Osteocyte (in vitro differentiated cells): ENCODE results near the gene METTL25B. TPM values are rescaled to one million over a fixed set of nuclear protein-coding genes. Genes with fewer than 3 reads are reported as not detected.

Experiments
- DNase-seq: peaks from one replicate; pipeline ENCODE4 v3.0.0; 2021; ENCODE audit warnings: mixed read lengths; ENCODE audit not compliant: unreplicated experiment; ENCODE audit errors: extremely low spot score
- H3K27ac Mint-ChIP-seq: one replicate; pipeline ENCODE4 v1.8.0; 2021; ENCODE audit warnings: mild to moderate bottlenecking, mixed read lengths; ENCODE audit not compliant: unreplicated experiment
- H3K27me3 Mint-ChIP-seq: one replicate; pipeline ENCODE4 v1.8.0; 2021; ENCODE audit warnings: mixed read lengths; ENCODE audit not compliant: unreplicated experiment
- H3K36me3 Mint-ChIP-seq: one replicate; pipeline ENCODE4 v1.8.0; 2021; ENCODE audit warnings: mixed read lengths; ENCODE audit not compliant: unreplicated experiment
- H3K4me1 Mint-ChIP-seq: one replicate; pipeline ENCODE4 v1.8.0; 2021; ENCODE audit warnings: mixed read lengths; ENCODE audit not compliant: unreplicated experiment
- H3K4me3 Mint-ChIP-seq: one replicate; pipeline ENCODE4 v1.8.0; 2021; ENCODE audit warnings: mild to moderate bottlenecking, moderate library complexity, mixed read lengths; ENCODE audit not compliant: unreplicated experiment
- H3K9me3 Mint-ChIP-seq: one replicate; pipeline ENCODE4 v1.8.0; 2021; ENCODE audit warnings: mixed read lengths; ENCODE audit not compliant: unreplicated experiment
- total RNA-seq: library from RNA; stranded (reverse); gene quantifications from 2 replicates; pipeline ENCODE4 v1.2.1, GENCODE V29; 2021
- TF ChIP-seq, protein P1 (sequence below): fragments of 200-600 bp; sonication (generic); IDR thresholded peaks from 2 replicates; pipeline ENCODE4 v1.5.0; 2021; ENCODE audit warnings: antibody characterized with exemption, mild to moderate bottlenecking, moderate library complexity

Gene METTL25B
- total RNA-seq, 1 donor from 2014 or later: 21.3 TPM

DNA sequence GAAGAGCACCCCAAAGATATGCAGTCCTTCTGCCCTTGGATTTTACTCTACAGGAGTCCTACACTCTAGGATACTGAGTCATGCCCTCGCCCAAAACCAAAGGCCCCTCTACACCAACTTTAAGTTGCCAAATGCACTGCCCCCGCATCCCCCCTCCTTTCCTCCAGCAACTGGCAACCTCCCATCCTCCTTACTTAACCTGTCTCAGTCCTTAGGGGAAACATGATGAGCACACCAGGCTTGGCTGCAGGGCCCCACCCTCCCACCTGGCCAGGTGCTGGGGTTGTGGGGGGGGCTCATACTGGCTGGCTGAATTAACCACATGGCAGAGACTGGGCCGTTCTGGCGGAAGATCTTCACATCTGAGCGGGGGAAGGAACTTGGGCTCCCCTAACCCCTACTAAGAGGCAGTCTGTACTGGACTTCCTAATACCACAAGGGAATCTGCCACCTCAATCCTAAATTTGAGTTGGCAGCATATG lies 22.0 kb downstream of the METTL25B start:
- H3K27me3 Mint-ChIP-seq: no peaks in the 10 kb centered on the region

DNA sequence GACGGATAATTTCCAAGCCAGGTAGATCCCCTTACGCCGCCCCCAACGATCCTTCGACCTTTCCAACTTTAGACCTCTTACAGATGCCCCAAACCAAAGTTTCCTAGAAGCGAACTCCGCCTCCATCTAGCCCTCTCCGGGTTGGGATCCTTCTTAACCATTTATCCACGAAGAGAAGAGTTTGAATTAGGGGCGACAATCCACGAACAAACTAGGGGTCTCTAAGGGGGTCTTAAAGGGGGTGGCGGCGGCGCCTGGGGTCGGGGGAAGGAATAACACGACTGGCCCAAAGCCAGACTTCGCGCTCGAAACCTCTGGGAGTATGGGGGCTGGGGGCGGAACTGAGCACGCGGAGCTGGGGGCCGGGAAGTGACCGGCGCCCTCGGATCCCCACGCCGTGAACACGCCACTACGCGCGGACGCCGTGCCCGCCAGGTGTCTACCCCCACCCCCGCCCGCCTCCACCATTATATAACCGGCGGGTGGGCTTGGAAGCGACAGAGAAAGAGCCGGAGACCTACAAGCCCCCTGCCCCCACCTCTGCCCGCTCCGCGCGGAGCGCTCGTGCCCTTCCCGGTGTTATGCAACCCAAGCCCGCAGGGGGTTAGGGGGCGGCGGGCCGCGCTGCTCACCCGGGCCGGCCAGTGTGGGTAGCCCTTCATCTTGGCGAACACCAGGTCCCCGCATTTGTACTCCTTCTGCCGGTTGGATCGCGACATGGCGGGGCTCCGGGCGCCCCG lies 22.6 kb downstream of the METTL25B start:
- no peak for DNase-seq
- peaks cover 3% of the 10 kb centered on the region for H3K36me3 Mint-ChIP-seq
- peaks cover 61% of the 10 kb centered on the region for H3K4me1 Mint-ChIP-seq
- H3K27ac Mint-ChIP-seq: peak overlapping the region; percentile 100
- no peaks in the 10 kb centered on the region for H3K27me3 Mint-ChIP-seq
- TF ChIP-seq, protein P1, sequence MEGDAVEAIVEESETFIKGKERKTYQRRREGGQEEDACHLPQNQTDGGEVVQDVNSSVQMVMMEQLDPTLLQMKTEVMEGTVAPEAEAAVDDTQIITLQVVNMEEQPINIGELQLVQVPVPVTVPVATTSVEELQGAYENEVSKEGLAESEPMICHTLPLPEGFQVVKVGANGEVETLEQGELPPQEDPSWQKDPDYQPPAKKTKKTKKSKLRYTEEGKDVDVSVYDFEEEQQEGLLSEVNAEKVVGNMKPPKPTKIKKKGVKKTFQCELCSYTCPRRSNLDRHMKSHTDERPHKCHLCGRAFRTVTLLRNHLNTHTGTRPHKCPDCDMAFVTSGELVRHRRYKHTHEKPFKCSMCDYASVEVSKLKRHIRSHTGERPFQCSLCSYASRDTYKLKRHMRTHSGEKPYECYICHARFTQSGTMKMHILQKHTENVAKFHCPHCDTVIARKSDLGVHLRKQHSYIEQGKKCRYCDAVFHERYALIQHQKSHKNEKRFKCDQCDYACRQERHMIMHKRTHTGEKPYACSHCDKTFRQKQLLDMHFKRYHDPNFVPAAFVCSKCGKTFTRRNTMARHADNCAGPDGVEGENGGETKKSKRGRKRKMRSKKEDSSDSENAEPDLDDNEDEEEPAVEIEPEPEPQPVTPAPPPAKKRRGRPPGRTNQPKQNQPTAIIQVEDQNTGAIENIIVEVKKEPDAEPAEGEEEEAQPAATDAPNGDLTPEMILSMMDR: peak; percentile 4
- H3K9me3 Mint-ChIP-seq: no peaks in the 10 kb centered on the region
- peak overlapping the region; percentile 88 for H3K4me3 Mint-ChIP-seq

More for the DNA sequence above, 22.0 kb downstream of the METTL25B start:
- peak overlapping the region; percentile 100 for H3K27ac Mint-ChIP-seq
- H3K4me1 Mint-ChIP-seq: peaks cover 66% of the 10 kb centered on the region
- TF ChIP-seq, protein P1: no peak
- peaks cover 3% of the 10 kb centered on the region for H3K36me3 Mint-ChIP-seq
- H3K4me3 Mint-ChIP-seq: peak overlapping the region; percentile 88
- H3K9me3 Mint-ChIP-seq: no peaks in the 10 kb centered on the region
- DNase-seq: no peak

DNA sequence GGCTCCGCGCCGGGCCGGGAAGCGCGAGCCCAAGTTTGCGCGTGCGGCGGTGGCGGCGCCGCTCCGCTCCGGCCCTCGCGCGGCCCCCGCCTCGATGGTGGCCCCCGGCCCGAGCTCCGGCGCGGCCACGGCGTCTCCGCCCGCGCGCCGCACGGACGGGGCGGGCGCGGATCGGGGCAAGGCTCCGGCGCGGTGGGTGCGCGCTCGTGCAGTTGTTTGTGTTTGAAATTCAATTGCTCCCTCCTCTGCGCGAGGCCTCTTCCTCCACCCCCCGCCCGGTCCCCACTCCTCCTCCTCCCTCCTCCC lies 23.1 kb downstream of the METTL25B start, which contains the start of gene HDGF:
HDGF (minus strand) TSS at position 225 of the 306 bp plus-strand sequence. CDS start 246 bp downstream, outside the sequence.
- H3K27me3 Mint-ChIP-seq: no peaks in the 10 kb centered on the region
- peak within 1 kb of the TSS; percentile 100 for H3K27ac Mint-ChIP-seq
- H3K4me3 Mint-ChIP-seq: peak within 1 kb of the TSS; percentile 93
- TF ChIP-seq, protein P1: no peak
- peaks cover 1% of the 10 kb centered on the region for H3K36me3 Mint-ChIP-seq
- no peak for DNase-seq
- H3K9me3 Mint-ChIP-seq: no peaks in the 10 kb centered on the region
- H3K4me1 Mint-ChIP-seq: peaks cover 56% of the 10 kb centered on the region

DNA sequence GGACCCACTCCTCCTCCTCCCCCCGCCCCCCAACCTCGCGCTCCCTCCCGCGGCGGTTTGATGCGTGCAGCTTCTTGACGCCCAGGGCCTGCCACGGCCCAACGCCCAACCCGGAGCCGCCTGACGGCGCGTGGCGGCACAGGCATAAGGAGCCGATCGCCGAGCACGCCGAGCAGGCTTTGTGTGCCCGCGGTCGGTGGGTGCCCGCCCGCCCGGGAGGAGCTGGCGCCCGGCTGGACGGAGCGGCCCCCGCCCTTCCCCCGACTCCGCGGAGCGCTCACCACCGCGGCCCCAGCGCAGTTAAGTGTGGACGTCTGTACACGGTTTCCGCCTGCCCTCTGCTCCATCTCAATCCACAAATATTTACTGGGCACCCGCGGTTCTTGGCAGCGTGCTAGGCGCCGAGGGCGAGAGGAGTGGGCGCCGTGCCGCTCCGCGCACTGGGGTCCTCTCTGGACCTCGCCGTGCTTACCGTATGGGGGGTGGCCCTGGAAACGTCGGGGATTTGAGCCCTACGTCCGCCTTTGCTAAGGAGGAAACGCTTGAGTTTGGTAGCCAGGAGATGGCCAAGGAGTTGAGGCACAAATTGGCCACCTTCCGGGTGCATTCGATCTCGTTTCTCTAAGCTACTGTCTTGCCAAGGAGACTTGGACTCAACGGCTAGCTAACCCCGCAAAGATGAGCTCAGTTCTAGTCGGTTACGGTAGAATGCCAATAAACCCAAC lies 23.6 kb downstream of the METTL25B start:
- Mint-ChIP-seq H3K4me3 (peak overlapping the region; percentile 93), H3K27ac (peak overlapping the region; percentile 92), H3K27me3 (no peaks in the 10 kb centered on the region), H3K4me1 (peaks cover 50% of the 10 kb centered on the region), H3K9me3 (no peaks in the 10 kb centered on the region), H3K36me3 (peaks cover 1% of the 10 kb centered on the region)
- TF ChIP-seq, protein P1: no peak
- peak; percentile 98 for DNase-seq

DNA sequence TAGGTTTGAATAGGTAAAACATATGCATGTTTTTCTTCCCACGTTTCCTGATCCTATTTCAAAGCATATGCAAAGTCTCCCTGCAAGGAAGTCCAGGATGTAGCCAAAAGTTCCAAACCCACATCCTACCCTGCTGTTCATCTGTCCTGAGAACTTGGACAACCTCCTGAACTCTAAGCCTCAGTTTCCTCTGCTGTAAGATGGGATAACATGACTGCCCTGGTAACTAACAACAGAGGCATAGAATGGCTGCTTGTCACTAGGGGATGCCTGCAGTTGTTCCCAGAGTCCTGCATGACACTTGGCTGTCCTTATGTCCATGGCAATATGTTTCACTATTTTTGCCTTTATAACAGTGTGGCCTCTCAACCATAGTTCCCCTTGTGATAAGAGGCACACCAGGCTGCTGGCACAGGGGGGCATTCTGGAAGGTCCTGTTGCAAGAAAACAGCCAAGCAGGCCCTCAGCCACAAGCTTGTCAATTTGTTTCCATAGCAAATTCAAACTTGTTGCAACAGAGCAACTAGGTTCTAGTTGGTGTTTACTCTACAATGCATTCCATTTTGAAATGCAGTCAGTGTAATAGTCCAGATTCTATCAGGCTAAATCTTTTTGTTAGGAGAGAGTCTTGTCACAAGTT lies 24.7 kb downstream of the METTL25B start:
- TF ChIP-seq, protein P1: no peak
- peaks cover 41% of the 10 kb centered on the region for H3K4me1 Mint-ChIP-seq
- H3K27ac Mint-ChIP-seq: no peak overlapping the region
- H3K36me3 Mint-ChIP-seq: peaks cover 1% of the 10 kb centered on the region
- peak overlapping the region; percentile 93 for H3K4me3 Mint-ChIP-seq
- H3K27me3 Mint-ChIP-seq: no peaks in the 10 kb centered on the region
- no peaks in the 10 kb centered on the region for H3K9me3 Mint-ChIP-seq
- DNase-seq: no peak
